ENCODE results near the gene ZNF487.

DNA sequence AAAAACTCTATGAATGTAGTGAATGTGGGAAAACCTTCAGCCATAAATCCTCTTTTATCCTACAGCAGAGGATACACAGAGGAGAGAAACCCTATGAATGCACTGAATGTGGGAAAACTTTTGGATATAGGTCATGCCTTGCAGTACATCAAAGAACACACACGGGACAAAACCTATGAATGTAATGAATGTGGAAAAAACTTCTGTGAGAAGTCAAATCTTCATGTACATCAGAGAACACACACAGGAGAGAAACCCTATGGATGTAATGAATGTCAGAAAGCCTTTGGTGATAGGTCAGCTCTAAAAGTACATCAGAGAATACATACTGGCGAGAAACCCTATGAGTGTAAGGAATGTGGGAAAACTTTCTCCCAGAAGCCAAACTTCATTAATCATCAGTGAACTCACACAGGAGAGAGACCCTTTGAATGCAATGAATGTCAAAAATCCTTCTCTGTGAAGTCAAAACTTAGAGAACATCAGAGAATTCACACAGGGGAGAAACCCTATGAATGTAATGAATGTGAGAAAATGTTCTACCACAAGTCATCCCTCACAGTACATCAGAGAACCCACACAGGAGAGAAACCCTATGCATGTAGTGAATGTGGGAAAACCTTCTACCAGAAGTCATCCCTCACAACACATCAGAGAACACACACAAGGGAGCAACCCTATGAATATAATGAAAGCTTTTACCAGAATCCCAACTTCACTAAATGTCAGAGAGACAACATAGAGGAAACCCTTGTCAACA is 45.6 kb downstream of the ZNF487 start:
- TF ChIP-seq POLR2AphosphoS5 (IDR thresholded peaks at IDR 0.05; ENCODE audit: borderline replicate concordance, low read depth, low read length) = no peak
- TF ChIP-seq EZH2 (IDR thresholded peaks at IDR 0.05) = no peak
- no peak for TF ChIP-seq FOXP2 (optimal IDR thresholded peaks at IDR 0.05; ENCODE audit: control extremely low read depth, extremely low read length, insufficient read depth)
